Measurements from ENCODE around the gene DAW1.

Gene DAW1

DNA sequence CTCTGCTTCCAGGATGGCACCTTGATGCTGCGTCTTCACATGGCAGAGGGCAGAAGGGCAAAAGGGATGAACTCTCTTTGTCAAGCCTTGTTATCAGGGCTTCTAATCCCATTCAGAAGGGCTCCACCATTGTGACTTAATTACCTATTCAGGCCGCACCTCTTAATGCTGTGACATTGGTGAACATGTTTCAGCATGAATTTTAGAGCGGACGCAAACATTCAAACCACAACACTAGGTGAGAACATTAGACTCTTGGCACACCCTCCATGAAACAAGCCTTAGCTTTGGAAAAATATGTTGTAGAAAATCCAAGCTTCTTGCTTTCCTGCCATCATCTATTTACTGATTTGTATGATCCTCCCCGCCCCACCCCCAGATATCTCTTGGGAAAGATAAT lies 17.9 kb downstream of the DAW1 start:
- H3K9me3 ChIP-seq = no peaks in the 10 kb centered on the region
- H3K4me3 ChIP-seq (ENCODE audit: low read depth in 1 of 2, low read length in 1 of 2) = no peak overlapping the region
- H3K27ac ChIP-seq = no peak overlapping the region
- peaks cover 5% of the 10 kb centered on the region for H3K27me3 ChIP-seq
- peaks cover 3 to 4% of the 10 kb centered on the region in 2 experiments for H3K4me1 ChIP-seq (ENCODE audit: control insufficient read depth in 1 of 2, insufficient read depth in 1 of 2, low read depth in 1 of 2, low read length in 1 of 2)
- TF ChIP-seq, protein P1, sequence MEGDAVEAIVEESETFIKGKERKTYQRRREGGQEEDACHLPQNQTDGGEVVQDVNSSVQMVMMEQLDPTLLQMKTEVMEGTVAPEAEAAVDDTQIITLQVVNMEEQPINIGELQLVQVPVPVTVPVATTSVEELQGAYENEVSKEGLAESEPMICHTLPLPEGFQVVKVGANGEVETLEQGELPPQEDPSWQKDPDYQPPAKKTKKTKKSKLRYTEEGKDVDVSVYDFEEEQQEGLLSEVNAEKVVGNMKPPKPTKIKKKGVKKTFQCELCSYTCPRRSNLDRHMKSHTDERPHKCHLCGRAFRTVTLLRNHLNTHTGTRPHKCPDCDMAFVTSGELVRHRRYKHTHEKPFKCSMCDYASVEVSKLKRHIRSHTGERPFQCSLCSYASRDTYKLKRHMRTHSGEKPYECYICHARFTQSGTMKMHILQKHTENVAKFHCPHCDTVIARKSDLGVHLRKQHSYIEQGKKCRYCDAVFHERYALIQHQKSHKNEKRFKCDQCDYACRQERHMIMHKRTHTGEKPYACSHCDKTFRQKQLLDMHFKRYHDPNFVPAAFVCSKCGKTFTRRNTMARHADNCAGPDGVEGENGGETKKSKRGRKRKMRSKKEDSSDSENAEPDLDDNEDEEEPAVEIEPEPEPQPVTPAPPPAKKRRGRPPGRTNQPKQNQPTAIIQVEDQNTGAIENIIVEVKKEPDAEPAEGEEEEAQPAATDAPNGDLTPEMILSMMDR (IDR thresholded peaks at IDR 0.05) = no peak
- H3K36me3 ChIP-seq = no peaks in the 10 kb centered on the region

DNA sequence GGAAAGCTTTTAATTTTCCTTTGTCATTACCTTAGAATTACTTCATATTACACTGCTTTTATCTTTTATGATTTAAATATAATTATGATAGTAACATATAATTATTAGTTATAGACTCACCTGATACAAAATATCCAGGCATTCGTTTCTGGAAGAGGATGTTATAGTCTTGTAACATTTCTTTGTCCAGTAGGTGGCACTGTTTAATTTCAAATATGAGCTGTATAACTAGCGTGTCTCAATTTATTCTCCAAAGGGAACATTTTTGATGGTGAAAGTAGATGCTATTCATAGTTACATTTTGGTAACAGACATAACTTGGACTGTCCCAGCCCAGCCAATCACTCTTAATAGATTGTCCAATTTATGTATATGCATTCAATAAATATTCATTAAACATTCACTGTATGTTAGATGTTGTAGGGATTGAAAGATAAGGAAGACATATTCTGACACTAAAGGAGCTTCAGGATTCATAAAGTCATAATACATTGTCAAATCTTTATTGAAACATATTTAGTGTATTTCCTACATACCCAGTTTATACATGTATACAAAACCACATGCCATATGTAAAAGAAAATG lies 19.2 kb downstream of the DAW1 start:
- Histone ChIP-seq H3K27ac (no peak overlapping the region), H3K27me3 (peaks cover 18% of the 10 kb centered on the region), H3K4me1 (ENCODE audit: control insufficient read depth in 1 of 2, insufficient read depth in 1 of 2, low read depth in 1 of 2, low read length in 1 of 2) (peaks cover 3 to 4% of the 10 kb centered on the region in 2 experiments), H3K36me3 (no peaks in the 10 kb centered on the region), H3K9me3 (no peaks in the 10 kb centered on the region), H3K4me3 (ENCODE audit: low read depth in 1 of 2, low read length in 1 of 2) (no peak overlapping the region)
- TF ChIP-seq, protein P1 (IDR thresholded peaks at IDR 0.05) = peak; percentile 31

GRCh38 chr2:227891673-227892072 lies 20.2 kb downstream of the DAW1 start:
- no peaks in the 10 kb centered on the region for H3K9me3 ChIP-seq
- peaks cover 29% of the 10 kb centered on the region for H3K27me3 ChIP-seq

GRCh38 chr2:227903381-227903780 lies 31.9 kb downstream of the DAW1 start:
- no peaks in the 10 kb centered on the region for H3K4me1 ChIP-seq (ENCODE audit: control insufficient read depth in 1 of 2, insufficient read depth in 1 of 2, low read depth in 1 of 2, low read length in 1 of 2)
- peaks cover 15% of the 10 kb centered on the region for H3K27me3 ChIP-seq
- no peaks in the 10 kb centered on the region for H3K36me3 ChIP-seq
- H3K9me3 ChIP-seq = no peaks in the 10 kb centered on the region
- TF ChIP-seq, protein P1 (IDR thresholded peaks at IDR 0.05) = no peak
- H3K27ac ChIP-seq = no peak overlapping the region
- H3K4me3 ChIP-seq (ENCODE audit: low read depth in 1 of 2, low read length in 1 of 2) = no peak overlapping the region

More at GRCh38 chr2:227891673-227892072, 20.2 kb downstream of the DAW1 start:
- TF ChIP-seq, protein P1 (IDR thresholded peaks at IDR 0.05) = no peak
- Histone ChIP-seq H3K4me1 (ENCODE audit: control insufficient read depth in 1 of 2, insufficient read depth in 1 of 2, low read depth in 1 of 2, low read length in 1 of 2) (no peaks in the 10 kb centered on the region), H3K27ac (no peak overlapping the region), H3K36me3 (no peaks in the 10 kb centered on the region), H3K4me3 (ENCODE audit: low read depth in 1 of 2, low read length in 1 of 2) (no peak overlapping the region)

DNA sequence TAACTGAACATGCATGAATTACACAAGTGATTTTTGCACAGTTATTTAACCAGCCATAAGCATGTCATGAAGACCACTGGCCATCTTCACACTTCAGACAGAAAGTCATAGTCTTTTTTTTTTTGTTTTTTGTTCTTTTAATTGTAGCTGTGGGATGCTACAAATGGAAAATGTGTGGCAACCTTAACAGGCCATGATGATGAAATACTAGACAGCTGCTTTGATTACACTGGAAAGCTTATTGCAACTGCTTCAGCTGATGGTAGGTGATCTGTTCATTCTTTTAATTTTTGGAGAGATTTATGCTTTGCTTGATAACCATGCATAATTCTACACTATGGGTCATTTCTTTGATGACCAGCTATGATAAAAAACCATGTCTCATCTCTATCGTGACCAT lies 35.6 kb downstream of the DAW1 start:
- Histone ChIP-seq H3K36me3 (no peaks in the 10 kb centered on the region), H3K4me3 (ENCODE audit: low read depth in 1 of 2, low read length in 1 of 2) (no peak overlapping the region), H3K27ac (no peak overlapping the region), H3K27me3 (no peaks in the 10 kb centered on the region), H3K4me1 (ENCODE audit: control insufficient read depth in 1 of 2, insufficient read depth in 1 of 2, low read depth in 1 of 2, low read length in 1 of 2) (no peaks in the 10 kb centered on the region), H3K9me3 (no peaks in the 10 kb centered on the region)
- TF ChIP-seq, protein P1 (IDR thresholded peaks at IDR 0.05) = no peak

Data from neutrophil (primary cell).